Esophagus squamous epithelium (tissue), 4 donors: ENCODE measurements around the gene CMTR1.

Experiments used
- CTCF ChIP-seq, 6 experiments: fragments of 450-650 bp in 4 of 6; fragments of 200-600 bp in 2 of 6; sonication (generic) in 2 of 6; IDR thresholded peaks; one replicate each; pipeline ENCODE4 v1.5.1; 2016 to 2019; ENCODE audit warnings: antibody characterized with exemption in 6 of 6, mild to moderate bottlenecking in 4 of 6, moderate library complexity in 4 of 6
- POLR2A ChIP-seq, 4 donors: fragments of 450-650 bp; IDR thresholded peaks; one replicate each; pipeline ENCODE4 v1.6.1; 2017; ENCODE audit warnings: antibody characterized with exemption in 4 of 4, mild to moderate bottlenecking in 4 of 4, moderate library complexity in 3 of 4

GRCh38 chr6:37391120-37391519 is 41.9 kb upstream of the CMTR1 start:
- TF ChIP-seq POLR2A (IDR thresholded peaks at IDR 0.05) (no peak), CTCF (IDR thresholded peaks at IDR 0.05) (no peak)
